ENCODE measurements around the gene RWDD4. TPM values are rescaled to one million over a fixed set of nuclear protein-coding genes. Genes with fewer than 3 reads are reported as not detected.
A peak's percentile ranks its signal among the peaks of the same experiment; 100 is the strongest.

Gene RWDD4
- total RNA-seq, 4 donors from 2014 or later, result 11.8 to 31.2 (median 19.3) TPM

GRCh38 chr4:183638436-183638835 is 20.5 kb downstream of the RWDD4 start:
- TF ChIP-seq POLR2A (IDR thresholded peaks at IDR 0.05), result no peak
- TF ChIP-seq, protein P1, sequence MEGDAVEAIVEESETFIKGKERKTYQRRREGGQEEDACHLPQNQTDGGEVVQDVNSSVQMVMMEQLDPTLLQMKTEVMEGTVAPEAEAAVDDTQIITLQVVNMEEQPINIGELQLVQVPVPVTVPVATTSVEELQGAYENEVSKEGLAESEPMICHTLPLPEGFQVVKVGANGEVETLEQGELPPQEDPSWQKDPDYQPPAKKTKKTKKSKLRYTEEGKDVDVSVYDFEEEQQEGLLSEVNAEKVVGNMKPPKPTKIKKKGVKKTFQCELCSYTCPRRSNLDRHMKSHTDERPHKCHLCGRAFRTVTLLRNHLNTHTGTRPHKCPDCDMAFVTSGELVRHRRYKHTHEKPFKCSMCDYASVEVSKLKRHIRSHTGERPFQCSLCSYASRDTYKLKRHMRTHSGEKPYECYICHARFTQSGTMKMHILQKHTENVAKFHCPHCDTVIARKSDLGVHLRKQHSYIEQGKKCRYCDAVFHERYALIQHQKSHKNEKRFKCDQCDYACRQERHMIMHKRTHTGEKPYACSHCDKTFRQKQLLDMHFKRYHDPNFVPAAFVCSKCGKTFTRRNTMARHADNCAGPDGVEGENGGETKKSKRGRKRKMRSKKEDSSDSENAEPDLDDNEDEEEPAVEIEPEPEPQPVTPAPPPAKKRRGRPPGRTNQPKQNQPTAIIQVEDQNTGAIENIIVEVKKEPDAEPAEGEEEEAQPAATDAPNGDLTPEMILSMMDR (IDR thresholded peaks at IDR 0.05), result no peak
- no peak for DNase-seq
- Histone ChIP-seq H3K27me3 (no peaks in the 10 kb centered on the region), H3K4me1 (no peaks in the 10 kb centered on the region), H3K27ac (no peak overlapping the region), H3K4me3 (no peak overlapping the region), H3K9me3 (no peaks in the 10 kb centered on the region), H3K36me3 (no peaks in the 10 kb centered on the region)
- intact Hi-C loops (cut with DNase I; ENCODE audit: low total_unique reads), result no loop called here

- no peaks in the 10 kb centered on the region for H3K36me3 ChIP-seq
- H3K27ac ChIP-seq, result no peak overlapping the region
- no peaks in the 10 kb centered on the region for H3K27me3 ChIP-seq
- DNase-seq, result no peak
- no peaks in the 10 kb centered on the region for H3K4me1 ChIP-seq
- no peaks in the 10 kb centered on the region for H3K9me3 ChIP-seq
- no peak for TF ChIP-seq POLR2A (IDR thresholded peaks at IDR 0.05)
- TF ChIP-seq, protein P1 (IDR thresholded peaks at IDR 0.05), result no peak
- H3K4me3 ChIP-seq, result no peak overlapping the region
- intact Hi-C loops (cut with DNase I; ENCODE audit: low total_unique reads), result no loop called here
Measured at GRCh38 chr4:183637461-183637860, 21.5 kb downstream of the RWDD4 start.

- DNase-seq, result no peak
- no peaks in the 10 kb centered on the region for H3K4me1 ChIP-seq
- intact Hi-C loops (cut with DNase I; ENCODE audit: low total_unique reads), result no loop called here
- no peak overlapping the region for H3K4me3 ChIP-seq
- H3K27ac ChIP-seq, result no peak overlapping the region
- no peaks in the 10 kb centered on the region for H3K36me3 ChIP-seq
- TF ChIP-seq POLR2A (IDR thresholded peaks at IDR 0.05), result no peak
- TF ChIP-seq, protein P1 (IDR thresholded peaks at IDR 0.05), result no peak
- H3K27me3 ChIP-seq, result no peaks in the 10 kb centered on the region
- H3K9me3 ChIP-seq, result no peaks in the 10 kb centered on the region
Measured at GRCh38 chr4:183636923-183637322, 22.1 kb downstream of the RWDD4 start.

- no peak for DNase-seq
- H3K4me3 ChIP-seq, result peak overlapping the region in 1 of 2 donors; percentile 20
- H3K36me3 ChIP-seq, result no peaks in the 10 kb centered on the region
- H3K27me3 ChIP-seq, result no peaks in the 10 kb centered on the region
- no peak overlapping the region for H3K27ac ChIP-seq
- no peak for TF ChIP-seq POLR2A (IDR thresholded peaks at IDR 0.05)
- TF ChIP-seq, protein P1 (IDR thresholded peaks at IDR 0.05), result no peak
- no peaks in the 10 kb centered on the region for H3K9me3 ChIP-seq
- intact Hi-C loops (cut with DNase I; ENCODE audit: low total_unique reads), result no loop called here
- H3K4me1 ChIP-seq, result no peaks in the 10 kb centered on the region
Measured at GRCh38 chr4:183636503-183636902, 22.5 kb downstream of the RWDD4 start.

DNA sequence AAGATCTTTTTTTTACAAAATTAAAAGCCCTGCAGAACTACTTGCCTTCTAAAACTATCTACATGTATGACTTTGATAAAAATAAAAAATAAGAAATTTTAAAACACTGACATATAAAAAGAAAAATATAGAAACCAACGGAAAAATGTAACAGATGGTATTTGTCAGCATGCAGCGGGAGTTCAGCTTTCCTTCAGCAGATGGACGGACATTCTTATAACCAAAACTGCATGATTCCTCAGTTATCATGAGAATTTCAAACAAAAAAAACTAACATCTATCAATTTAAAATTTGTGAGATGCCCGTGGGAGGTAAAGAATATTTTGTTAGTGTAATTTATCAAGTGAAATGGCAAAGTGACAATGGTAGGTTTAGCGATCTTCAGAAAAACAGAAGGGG is 23.2 kb downstream of the RWDD4 start:
- TF ChIP-seq, protein P1 (IDR thresholded peaks at IDR 0.05), result no peak
- TF ChIP-seq POLR2A (IDR thresholded peaks at IDR 0.05), result no peak
- DNase-seq, result no peak
- intact Hi-C loops (cut with DNase I; ENCODE audit: low total_unique reads), result no loop called here
- H3K27ac ChIP-seq, result peak overlapping the region; percentile 17 to 29
- H3K4me1 ChIP-seq, result no peaks in the 10 kb centered on the region
- H3K36me3 ChIP-seq, result no peaks in the 10 kb centered on the region
- H3K27me3 ChIP-seq, result no peaks in the 10 kb centered on the region
- no peaks in the 10 kb centered on the region for H3K9me3 ChIP-seq
- H3K4me3 ChIP-seq, result peak overlapping the region in 1 of 2 donors; percentile 20

Data from uterus (tissue), 4 donors.